Urothelium cell line (cell line): Measurements from ENCODE around the gene ZNF512B.

ENCODE experiments used
- DNase-seq: peaks from one replicate; pipeline ENCODE4 v3.0.0; 2011; ENCODE audit warnings: low spot score, mixed read lengths
- FAIRE-seq: peaks from 2 replicates; lab custom pipeline; 2011; peaks lifted over from hg19 to GRCh38; lab: Jason Lieb, UNC

ZNF512B gene

DNA sequence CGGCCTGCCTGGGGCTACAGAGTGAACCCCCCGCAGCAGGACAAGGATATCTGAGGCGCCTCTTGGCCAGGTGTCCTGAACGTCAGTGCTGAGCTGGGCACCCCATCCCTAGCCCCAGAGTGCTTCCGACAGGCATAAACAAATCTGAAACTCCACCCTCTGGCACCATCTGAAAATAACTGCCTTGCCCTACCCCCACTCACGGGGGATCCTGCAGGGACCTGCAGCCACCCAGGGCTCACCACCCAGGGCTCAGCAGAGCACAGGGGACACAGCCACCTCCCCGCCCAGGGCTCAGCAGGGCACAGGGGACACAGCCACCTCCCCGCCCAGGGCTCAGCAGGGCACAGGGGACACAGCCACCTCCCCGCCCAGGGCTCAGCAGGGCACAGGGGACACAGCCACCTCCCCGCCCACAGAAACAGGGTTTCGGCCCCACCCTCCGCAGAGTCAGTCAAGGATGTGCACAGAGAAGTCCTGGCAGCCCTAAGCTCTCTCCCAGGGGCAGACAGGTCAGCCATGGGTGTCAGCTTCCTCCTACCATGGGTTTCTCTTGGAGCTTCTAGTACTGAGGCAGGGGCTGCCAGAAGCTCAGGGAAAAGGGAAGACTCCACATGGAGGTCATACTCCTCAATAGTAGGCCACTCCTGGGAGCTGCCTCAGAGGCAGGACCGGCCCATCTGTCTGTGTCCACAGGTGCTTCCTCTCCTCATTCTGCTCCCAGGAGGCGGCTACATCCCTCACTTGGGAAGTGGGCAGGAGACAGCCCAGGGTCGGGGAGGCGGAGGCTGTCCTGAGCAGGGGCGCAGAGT is 18.1 kb downstream of the ZNF512B start:
- FAIRE-seq (no peak), DNase-seq (no peak)

DNA sequence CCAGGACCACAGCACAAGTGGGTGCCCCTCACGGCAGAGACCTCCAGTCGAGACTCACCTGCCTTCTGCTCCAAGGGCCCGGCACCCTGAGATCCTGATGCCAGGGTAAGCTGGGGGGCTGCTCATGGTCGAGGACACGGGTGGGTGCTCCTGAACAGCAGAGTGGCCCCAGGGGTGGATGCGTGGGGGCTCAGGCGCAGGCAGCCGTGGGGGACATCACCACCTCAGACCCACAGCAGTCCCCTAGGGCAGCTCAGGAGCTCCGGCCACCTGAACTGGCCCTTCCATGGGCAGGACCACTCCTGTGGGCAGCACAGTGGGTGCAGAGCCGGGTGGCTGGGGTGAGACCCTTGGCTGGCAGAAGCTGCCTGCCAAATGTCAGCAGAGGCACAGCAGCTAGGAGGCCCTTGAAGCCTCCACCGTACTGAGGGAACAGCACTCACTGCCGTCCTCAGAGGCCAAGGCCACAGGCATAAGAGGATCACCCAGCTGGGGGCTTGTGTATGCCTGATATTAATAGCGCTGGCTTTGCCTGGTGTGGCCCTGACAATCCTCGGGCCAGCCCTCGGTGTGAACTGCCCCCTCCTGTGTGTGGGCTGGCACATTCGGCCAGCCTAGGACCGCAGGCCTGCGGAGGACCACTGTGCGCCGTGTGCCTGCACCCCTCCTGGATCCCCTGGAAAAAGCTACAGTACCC is 18.9 kb downstream of the ZNF512B start:
- FAIRE-seq (no peak), DNase-seq (no peak)

DNA sequence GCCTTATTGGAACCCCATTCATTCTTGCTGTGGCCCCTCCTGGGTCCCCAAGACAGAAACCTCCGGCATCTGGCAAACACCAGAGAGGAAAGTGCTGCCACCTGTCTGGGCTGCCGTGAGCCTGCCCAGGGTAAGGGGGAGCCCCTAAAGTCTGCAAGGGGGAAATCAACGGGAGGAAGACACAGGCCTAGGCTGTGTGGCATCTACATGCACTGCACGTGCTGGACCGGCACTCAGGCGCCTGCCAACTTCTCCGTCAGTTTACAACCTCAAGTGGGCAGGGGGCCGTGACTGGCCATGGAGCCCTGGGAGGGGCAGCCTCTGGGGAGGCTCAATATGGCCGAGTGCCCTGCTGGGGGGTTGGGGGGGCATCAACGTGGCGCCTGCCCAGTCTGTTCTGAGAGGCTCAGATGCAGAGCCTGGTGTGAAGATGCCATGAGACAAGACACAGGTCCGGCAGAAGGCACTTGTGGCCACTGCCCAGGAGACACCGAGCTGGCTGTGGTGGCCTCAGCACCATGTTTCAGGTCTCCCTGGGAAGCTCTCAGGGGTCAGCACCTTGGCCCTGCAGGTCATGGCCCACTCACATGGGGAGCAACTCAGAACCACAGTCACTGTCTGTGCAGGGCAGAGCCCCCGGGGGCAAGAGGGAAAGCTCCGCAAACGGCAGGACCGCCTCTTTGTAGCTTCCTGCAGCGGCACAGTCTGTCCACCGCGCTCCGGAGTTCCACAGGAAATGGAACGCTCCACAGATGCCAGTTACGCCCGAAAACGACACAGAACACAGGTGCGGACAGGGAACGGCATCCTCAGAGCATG is 21.9 kb downstream of the ZNF512B start:
- FAIRE-seq (no peak), DNase-seq (no peak)

DNA sequence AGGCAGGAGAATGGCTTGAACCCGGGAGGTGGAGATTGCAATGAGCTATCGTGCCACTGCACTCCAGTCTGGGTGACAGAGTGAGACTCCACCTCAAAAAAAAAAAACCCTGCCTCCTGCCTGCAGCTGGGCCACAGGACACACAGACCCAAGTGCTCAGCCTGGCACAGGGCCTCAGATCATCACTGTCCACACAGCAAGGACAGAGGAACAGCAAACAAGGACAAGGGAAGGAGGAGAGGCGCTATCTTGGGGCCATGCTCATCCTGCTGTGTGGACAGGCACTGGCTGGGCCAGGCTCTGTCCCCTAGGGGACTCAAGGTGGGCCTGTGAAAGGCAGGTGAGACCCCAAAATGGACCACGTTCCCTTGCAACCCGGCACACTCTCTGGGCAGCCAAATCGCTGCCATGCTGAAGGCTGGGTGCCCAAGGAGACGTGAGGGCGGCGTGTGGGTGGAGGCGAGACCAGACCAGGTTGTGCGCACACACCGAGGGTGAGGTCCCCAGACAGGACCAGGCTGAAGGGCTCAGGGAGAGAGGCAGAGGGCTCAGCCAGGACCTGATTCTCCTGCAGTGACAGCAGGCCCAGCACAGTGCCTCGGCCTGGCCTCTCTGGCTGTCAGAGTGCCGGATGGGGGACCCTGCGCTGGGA is 22.6 kb downstream of the ZNF512B start:
- no peak for FAIRE-seq
- DNase-seq, result no peak

GRCh38 chr20:63945921-63946920 is 23.5 kb downstream of the ZNF512B start:
- FAIRE-seq, result no peak

GRCh38 chr20:63945031-63945658 is 24.6 kb downstream of the ZNF512B start:
- DNase-seq (no peak), FAIRE-seq (no peak)

More at GRCh38 chr20:63945921-63946920, 23.5 kb downstream of the ZNF512B start:
- no peak for DNase-seq

GRCh38 chr20:63944078-63944941 is 25.4 kb downstream of the ZNF512B start:
- DNase-seq, result no peak
- FAIRE-seq, result no peak

- DNase-seq (no peak), FAIRE-seq (no peak)
These were observed 26.0 kb downstream of the ZNF512B start for GRCh38 chr20:63943808-63944077.

GRCh38 chr20:63942969-63943807 is 26.5 kb downstream of the ZNF512B start:
- FAIRE-seq (no peak), DNase-seq (no peak)

GRCh38 chr20:63942250-63942951 is 27.3 kb downstream of the ZNF512B start:
- DNase-seq, result no peak
- FAIRE-seq, result no peak

DNA sequence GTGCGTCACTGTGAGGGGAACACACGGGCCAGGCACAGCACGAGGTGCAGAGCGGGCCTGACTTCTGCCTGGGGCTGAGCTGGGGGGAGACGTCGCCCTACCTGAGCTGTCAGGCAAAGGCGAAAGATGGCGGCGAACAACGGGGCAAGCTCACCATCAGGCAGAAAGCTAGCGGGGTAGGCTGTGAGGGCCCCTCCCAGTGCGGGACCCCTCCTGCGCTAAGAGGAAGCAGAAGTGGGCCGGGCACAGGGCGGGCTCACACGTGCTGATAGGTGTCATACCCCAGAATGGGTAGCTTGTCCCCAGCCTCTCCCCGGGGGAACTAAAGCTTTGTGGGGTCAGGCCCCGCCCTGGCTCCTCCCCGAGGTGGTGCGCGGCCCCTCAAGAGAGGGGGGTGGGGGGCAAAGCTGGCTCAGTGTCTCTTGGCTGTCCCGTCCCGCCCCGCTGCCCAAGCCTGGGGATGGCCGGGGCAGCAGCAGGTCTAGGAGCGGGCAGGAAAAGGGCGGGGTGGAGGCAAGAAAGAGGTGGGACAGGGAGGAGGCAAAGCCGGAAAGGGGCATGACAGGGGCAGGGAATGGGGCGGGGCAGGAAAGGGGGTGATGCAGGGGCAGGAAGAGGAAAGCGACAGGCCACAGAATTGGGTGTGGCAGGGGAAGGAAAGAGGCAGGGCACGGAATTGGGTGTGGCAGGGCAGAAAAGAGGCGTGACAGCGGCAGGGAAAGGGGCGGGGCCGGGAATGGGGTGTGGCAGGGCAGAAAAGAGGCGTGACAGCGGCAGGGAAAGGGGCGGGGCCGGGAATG is 28.2 kb downstream of the ZNF512B start:
- FAIRE-seq (no peak), DNase-seq (no peak)

GRCh38 chr20:63940472-63941266 is 29.1 kb downstream of the ZNF512B start:
- no peak for FAIRE-seq
- DNase-seq, result no peak

DNA sequence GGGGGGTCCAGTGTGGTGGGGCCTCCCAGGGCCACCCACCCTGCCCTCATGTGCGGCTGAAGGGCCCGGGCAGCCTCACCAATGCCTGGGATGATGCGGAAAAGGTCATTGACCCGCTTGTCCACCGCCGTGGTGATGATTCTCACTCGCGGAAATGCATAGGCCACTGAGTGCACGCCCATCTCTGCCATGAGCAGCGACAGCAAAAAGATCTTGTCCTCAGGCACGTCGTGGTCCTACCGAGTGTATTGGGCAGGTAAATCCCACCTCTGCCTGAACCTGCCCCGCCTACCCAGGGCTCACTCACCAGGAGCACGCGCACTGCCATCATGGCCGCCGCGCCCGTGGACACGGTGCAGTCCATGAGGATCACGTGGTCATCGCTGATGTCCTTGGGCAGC is 29.7 kb downstream of the ZNF512B start:
- DNase-seq, result no peak
- FAIRE-seq, result no peak

DNA sequence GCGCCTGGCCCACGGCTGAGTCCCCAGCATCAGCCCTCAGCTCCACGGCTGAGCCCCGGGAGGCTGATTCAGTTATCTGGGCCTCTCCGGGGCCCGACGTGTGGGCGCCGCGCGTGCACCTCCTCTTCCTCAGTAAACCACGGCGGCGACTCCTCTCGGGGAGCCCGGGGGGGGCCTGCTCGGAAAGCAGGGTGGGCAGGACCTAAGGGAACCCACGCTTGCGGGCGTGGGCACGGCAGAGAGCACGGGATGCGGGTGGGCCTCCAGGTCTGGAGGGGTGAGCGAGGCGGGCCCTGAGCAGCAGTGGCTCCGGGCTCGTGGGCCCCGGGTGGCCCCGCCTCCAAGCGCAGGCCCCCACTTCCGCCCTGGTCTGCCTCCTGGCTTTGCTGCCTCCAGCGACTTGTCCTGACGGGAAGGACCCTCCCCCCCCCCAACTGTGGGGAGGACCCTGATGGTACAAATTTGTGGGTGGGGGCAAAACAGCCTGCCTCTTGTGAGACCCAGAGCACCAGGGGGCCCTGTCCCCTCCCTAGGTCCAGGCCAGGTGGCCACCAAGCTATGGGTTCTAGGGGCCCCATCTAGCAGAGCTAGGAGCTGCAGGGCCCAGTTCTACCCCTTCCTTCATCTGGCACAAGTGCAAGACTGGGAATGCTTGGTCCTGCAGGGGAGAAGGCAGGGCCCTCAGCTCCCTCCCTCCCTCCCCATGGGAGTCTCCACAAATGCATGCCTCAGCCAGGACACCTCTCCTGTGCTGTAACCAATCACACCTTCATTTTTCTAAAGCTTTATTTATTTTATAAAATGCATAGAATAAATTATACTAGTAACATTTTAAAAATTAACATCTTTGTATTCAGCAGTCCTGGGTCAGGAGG is 30.4 kb downstream of the ZNF512B start:
- FAIRE-seq, result no peak
- DNase-seq, result no peak
